Activated naive CD4-positive, alpha-beta T cell (primary cell): ENCODE results near the gene PHF1.

ENCODE experiments used
- DNase-seq, 4 experiments: peaks; one replicate each; lab custom pipeline; 2025; lab: John Stamatoyannopoulos, UW

Gene PHF1

DNA sequence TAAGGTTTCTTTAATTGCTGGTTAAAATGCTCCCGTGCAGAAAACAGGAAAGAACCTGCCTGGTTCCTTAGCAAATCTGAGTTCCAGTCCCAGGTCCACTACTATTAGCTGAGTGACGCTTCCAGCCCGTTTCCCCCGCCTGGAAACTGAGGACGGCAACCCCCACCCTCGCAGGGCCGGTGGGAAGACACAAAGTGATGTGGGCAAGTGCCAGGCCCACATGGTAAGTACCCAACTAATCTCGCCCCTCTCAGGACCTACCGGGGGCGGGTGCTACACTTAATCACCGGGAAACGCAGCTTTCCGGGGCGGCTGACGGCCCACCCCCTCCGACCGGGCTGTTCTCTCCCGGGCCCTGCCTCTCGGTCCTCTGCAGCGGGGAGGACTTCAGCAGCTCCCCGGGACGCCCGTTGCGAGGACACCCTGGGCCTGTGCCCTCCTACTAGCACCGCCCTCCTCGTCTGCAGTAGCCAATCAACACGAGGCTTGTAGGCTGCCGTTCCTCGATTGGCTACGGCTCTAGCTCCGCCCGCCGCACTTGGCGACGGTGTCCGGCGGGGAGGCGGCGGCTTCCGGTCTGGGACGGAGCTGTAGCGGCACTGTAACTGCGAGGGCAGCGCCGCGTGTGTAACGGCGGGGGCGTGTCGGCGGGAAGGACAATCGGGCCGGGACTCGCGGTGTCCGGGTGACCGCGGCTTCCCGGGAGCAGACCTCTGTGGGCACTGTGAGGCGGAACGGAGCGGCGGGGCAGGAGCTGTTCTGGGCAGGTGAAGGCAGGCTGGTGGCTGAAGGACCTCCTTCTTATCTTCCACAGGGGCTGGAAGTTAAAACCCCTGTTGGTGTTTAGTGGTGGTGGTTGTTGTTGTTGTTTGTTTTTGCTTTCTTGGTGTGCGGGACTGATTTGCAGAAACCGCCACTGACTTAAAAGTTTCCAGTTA, 43.5 kb downstream of the PHF1 start, which contains the start of gene ZBTB9:
Gene ZBTB9, plus strand, starts transcription at position 568 of the 938 bp plus-strand sequence. CDS start 525 bp downstream, outside the sequence.
- peak; percentile 76 to 88 (median 76) for DNase-seq

DNA sequence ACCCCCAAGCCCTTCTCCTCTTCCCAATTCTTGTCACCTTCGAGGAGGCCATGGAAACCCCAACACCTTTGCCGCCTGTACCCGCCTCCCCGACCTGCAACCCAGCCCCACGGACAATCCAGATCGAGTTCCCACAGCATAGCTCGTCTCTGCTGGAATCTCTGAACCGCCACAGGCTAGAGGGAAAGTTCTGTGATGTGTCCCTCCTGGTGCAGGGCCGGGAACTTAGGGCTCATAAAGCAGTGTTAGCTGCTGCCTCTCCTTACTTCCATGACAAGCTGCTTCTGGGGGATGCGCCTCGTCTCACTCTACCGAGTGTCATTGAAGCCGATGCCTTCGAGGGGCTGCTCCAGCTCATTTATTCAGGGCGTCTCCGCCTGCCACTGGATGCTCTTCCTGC, 44.2 kb downstream of the PHF1 start:
- DNase-seq, result no peak

DNA sequence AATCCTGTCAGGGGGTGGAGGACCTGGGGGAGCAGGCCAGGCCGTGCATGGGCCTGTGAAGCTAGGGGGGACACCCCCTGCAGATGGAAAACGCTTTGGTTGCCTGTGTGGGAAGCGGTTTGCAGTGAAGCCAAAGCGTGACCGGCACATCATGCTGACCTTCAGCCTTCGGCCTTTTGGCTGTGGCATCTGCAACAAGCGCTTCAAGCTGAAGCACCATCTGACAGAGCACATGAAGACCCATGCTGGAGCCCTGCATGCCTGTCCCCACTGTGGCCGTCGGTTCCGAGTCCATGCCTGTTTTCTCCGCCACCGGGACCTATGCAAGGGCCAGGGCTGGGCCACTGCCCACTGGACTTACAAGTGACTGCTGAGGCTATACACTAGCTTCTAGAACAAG, 45.3 kb downstream of the PHF1 start:
- DNase-seq, result no peak

DNA sequence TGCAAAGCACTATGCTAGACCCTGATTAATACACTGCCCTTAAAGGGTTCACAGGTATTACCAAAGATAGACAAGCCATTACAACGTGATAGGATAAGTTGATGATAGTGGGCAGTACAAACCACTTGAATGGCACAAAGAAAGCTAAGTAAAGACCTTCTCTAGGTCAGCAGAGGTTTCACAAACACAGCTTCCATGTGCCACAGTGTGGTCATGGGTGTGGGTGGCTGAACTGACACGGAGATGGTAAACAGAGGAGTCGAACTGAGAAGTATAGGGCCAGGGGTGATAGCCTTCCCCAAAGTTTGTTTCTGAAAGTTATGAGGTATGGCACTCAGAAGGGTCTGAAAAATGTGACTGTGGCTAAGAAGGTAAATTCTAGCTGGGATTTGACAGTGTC, 47.9 kb downstream of the PHF1 start:
- no peak for DNase-seq

DNA sequence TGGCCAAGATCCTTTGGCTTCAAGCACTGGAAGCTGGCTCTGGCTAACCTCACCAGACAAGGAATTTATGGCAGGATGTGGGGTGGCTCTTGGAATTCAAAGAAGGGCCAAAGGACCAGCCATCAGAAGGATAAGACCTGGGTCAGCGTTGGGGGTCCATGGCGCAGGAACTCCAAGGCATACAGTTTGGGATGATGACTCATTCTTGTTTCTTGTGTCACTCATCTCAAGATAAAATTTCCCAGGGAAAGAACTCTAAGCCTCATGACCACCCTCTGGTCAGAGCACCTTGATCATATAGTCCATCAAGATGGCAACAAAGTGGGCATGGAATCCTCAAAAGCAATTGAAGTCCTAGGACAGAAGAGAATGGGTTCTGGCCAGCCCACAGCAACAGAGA, 48.4 kb downstream of the PHF1 start:
- no peak for DNase-seq
